NCI-H146 treated with DMSO at 0.1 percent for 48 hours (cell line): Measurements from ENCODE around the gene DSTN.
A peak's percentile ranks its signal among the peaks of the same experiment; 100 is the strongest.

Experiments used
- DNase-seq: peaks from one replicate; lab custom pipeline; 2025; ENCODE audit not compliant: unreplicated experiment; lab: John Stamatoyannopoulos, UW

DSTN gene

DNA sequence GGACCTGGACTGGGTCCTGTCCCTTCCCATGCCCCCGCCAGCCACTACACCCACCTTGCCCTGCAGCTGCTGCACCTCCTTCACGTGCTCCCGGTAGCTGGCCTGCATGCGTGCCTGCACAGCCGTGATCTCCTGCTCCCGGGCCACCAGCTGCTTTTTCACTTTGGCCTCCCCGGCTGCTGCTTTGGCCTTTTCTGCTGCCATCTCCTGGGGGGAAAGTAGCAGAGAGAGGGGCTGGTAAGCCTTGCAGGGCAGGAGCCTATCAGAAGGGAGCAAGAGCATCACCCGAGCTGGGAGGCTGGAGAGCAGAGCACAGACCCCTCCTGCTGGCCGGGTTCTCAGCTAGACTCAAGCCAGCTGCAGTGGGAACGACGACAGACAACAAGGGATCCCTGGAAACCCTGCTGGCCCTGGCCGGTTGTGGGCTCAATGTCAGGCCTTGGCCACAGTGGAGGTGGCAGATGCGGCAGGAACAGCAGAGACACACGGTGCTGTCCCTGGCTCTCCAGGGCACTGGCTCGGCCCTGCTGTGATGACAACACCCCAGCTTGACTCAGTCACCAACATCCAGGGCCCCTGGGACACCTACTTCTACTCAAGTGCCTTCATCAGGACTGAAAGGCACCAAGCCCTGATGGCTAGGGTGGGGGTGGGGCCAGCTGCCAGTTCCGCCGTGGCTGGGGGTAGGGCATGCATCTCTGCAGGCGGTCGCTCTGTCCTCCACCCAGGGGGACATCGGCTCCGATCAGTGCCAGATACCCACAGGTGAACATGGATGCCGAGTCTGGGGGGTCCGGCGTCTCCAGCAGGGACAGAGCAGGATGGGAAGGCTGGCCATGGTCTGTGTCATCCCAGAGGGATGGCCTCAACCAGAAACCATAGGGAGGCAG, 66.9 kb downstream of the DSTN start:
- DNase-seq = peak; percentile 40

- no peak for DNase-seq
Measured at GRCh38 chr20:17637413-17637780, 67.5 kb downstream of the DSTN start.

DNA sequence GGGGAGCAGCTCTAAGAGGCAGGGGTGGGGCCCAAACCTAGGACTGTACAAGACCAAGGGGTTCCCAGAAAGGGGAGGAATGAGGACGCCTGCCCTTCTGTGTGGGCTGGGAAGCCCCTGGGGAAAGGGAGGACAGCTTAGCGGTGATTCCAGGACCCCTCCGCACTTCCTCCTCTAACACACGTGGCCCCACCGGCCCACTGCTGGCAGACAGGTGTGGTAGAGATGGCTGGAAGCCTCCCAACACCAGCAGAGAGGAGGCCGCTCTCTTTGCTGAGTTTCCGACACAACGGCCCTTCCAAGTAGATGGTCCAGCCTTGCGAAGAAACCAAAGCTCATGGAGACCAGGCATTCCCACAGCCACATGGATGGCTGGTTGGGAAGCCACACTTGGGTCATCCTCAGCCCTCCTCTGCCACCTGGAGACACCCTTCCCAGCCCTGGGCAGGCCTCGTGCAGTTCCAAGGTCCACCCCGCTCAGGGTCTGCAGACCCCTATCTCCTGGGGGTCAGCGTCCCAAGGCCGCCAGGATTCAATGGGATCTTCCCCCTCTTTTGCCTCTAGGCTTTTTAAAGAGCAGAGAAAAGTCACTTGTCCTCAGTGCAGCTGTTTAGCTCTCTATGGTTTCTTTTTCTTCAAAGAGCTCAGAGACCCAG, 68.2 kb downstream of the DSTN start:
- DNase-seq = no peak

DNA sequence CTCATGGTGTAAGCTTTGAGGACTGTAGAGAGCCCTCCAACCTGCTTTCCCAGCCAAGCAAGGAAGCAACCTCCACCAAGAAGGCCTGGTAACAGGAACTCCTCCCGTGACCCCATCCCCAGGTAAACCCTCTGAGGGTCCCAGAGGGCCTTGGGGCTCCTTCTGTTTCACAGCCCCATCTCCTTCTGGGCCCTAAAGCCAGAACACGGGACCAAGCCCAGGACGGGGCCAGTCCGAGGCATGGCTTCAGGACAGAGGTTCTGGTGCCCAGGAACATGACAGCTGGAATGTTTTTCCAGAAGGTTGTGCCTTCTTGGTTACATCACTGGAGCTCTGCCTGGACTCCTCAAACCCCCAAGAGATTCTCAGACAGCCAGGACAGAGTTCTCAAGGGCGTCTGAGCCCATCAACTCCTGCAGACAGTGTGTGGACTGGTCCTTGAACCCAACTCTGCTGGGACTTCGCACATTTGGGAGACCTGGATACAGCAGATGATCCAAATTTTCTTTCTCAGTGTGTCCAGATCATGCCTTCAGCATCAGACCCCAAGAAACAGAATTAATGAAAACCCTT, 69.0 kb downstream of the DSTN start:
- no peak for DNase-seq

GRCh38 chr20:17640146-17640874, 70.4 kb downstream of the DSTN start:
- no peak for DNase-seq

- DNase-seq = no peak
Measured at GRCh38 chr20:17640875-17641378, 71.1 kb downstream of the DSTN start.

- DNase-seq = no peak
Measured at GRCh38 chr20:17641520-17641964, 71.7 kb downstream of the DSTN start.

DNA sequence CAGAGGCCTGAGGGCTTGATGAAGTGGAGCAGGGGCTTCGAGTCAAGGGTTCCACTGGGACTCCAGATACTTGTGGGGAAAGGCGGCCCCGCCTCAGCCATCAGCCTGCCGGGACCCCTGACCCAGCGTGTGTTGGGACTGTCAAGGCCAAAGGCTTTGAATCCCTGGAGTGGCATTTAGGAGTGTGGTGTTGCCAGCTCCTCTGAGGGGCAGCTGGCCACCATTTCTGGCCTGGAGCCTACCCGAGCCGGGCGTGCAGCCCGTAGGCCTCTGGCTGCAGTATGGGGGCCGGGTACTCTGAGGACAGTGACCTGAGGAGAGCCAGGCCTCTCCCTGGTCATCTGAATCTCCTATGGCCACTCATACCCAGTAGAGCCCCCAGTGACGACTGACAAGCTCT, 72.1 kb downstream of the DSTN start:
- DNase-seq = no peak

DNA sequence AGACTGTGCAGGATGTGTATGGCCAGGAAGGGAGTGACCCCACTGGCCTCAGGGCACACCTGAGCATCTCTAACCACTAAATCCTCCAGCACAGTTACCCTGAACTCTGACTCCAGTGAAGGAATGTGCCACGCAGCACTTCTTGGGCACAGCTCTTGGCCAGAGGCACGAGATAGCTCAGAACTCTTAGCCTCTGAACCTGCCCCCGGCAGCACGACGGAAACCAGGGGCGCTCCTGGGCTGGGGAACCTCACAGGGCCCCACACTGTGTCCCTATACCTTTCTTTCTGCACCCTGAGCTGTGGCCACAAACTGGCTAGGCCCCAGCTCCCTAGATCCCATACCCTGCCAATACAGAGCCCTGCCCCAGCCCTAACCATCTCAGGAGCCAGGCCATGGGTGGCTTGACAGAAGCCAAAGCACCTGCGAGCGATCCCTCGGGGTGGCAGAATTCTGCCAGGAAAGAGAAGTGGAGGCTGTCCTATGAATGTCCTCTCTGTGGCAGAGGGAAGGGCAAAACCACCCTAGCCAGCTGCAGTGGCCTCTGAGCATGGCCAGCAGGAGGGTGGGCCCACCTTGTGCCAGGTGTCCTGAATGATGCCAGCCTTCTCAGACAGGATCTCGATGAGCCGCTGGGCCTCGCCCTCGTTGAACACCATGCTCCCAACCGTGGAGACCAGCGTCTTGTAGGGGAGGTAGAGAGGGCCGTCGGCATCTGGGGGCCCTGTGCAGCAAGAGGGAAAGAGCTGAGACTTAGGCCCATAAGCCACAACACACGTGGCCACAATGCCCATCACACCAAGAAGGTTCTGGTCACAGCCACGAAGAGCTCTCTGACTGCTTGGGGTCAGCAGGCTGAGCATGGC, 72.8 kb downstream of the DSTN start:
- no peak for DNase-seq

GRCh38 chr20:17643531-17644188, 73.8 kb downstream of the DSTN start:
- no peak for DNase-seq

- DNase-seq = no peak
Measured at GRCh38 chr20:17644451-17644850, 74.6 kb downstream of the DSTN start.

- no peak for DNase-seq
Measured at GRCh38 chr20:17645010-17645409, 75.1 kb downstream of the DSTN start.

DNA sequence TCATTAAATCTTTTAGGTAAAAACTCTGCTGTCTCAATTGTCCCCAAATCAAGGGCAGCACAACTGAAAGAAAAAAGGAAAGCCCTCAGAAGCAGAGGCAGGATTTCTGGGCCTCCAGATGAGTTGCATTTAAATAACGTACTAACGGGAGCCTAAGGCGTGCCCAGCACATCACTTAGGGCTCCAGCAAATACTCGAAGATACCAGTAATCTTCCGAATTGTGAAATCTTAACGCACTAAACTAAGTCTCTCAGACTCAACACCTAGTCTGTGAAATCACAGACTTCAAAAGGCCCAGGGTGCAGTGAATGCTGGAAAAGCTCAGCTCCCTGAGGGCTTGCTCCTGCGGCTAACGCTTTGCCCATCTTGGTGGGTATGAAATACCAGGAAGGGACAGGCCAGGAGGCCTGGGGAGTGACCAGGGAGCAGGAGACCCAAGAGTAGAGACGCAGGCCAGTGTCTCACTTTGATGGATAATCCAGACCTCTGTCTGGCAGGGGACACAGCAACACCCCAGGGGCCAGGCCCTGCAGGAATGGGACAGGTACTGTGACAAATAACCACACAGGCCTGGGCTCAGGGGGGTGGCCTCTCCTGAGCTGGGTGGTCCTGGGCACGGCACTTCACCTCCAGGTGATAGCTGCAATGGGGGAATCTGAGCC, 75.8 kb downstream of the DSTN start:
- DNase-seq = no peak

GRCh38 chr20:17646209-17646960, 76.5 kb downstream of the DSTN start:
- no peak for DNase-seq

- no peak for DNase-seq
Measured at GRCh38 chr20:17646961-17647301, 77.1 kb downstream of the DSTN start.

DNA sequence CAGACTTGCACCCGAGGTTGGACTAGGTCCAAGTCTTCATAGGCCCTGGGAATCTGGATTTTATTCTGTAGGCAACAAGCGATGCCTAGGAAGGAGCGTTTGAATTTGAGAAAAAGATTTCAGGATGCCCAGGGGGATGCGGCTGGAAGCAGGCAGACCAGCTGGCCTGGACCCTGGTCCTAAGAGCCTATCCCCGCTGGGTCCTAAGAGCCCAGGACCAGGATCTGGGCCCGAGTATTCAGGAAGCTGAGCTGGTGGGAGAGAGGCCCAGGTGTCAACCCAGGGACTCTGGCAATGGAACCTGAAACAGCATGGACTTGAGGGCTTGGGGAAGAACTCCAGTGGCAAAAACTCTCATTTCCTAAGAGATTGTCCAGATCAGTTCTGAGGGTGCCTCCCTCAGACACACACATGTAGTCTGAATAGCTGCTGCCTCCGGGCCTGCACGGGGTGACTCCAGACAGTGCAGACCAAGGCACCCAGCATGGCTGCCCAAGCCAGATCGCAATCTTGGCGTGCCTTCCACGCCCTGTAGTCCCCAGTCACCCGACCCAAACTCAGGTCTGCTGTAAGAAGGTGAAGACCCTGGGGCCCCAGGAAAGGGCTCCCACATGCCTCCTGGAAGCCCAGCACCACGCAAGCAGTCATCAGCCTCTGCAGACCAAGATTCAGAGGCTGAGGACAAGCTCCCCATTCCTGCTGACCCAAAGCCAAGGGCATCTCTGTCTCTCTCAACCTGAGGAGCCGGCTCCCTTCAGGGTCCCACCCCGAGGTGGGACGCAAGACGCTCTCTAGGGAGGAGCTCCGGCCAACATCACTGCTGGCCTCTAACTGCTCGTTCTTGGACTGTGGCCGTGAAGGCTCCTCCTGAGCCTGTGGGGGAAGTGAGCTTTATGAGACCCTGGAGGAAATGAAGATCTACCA, 77.8 kb downstream of the DSTN start:
- DNase-seq = no peak

- no peak for DNase-seq
Measured at GRCh38 chr20:17648315-17648646, 78.4 kb downstream of the DSTN start.
